ENCODE measurements around the gene SERTAD3.
A peak's percentile ranks its signal among the peaks of the same experiment; 100 is the strongest.

SERTAD3 gene

GRCh38 chr19:40471111-40471510 is 27.0 kb upstream of the SERTAD3 start:
- Histone ChIP-seq H3K36me3 (ENCODE audit: control insufficient read depth in 1 of 2, insufficient read depth in 2 of 2, low read depth in 1 of 2, low read length in 2 of 2) (no peaks in the 10 kb centered on the region), H4K91ac (ENCODE audit: low read length) (no peak overlapping the region), H3K4me3 (ENCODE audit: insufficient read depth in 1 of 2, low read depth in 1 of 2, low read length in 2 of 2) (no peak overlapping the region), H3K4me1 (ENCODE audit: control insufficient read depth, insufficient read depth, low read depth, low read length) (peaks cover 13% of the 10 kb centered on the region), H3K79me1 (replicated peaks; ENCODE audit: low read length, poor library complexity, severe bottlenecking) (no peaks in the 10 kb centered on the region), H3K14ac (ENCODE audit: low read length in 2 of 2) (no peak overlapping the region), H4K8ac (ENCODE audit: low read length) (no peak overlapping the region), H2AFZ (ENCODE audit: low read depth, low read length) (no peak overlapping the region), H3K27ac (ENCODE audit: low read length, poor library complexity, severe bottlenecking) (no peak overlapping the region), H2AK5ac (ENCODE audit: low read length, severe bottlenecking) (no peak overlapping the region), H3K4ac (ENCODE audit: low read depth in 1 of 2, low read length in 2 of 2) (no peak overlapping the region), H2BK120ac (ENCODE audit: low read depth, low read length) (no peak overlapping the region), H2BK15ac (ENCODE audit: low read depth, poor library complexity, severe bottlenecking) (no peak overlapping the region), H3K9ac (ENCODE audit: low read length) (no peak overlapping the region), H3K18ac (ENCODE audit: low read depth in 1 of 2, low read length in 2 of 2) (no peak overlapping the region), H3K4me2 (ENCODE audit: low read length, poor library complexity, severe bottlenecking) (no peak overlapping the region), H2BK5ac (ENCODE audit: low read depth, low read length, poor library complexity, severe bottlenecking) (no peak overlapping the region), H2BK12ac (ENCODE audit: low read length in 2 of 2) (no peak overlapping the region), H3K27me3 (ENCODE audit: control insufficient read depth in 1 of 2, insufficient read depth in 1 of 2, low read length in 2 of 2) (peaks cover 0 to 9% of the 10 kb centered on the region in 2 experiments), H3K23ac (ENCODE audit: low read length in 2 of 2) (no peak overlapping the region), H3K9me3 (ENCODE audit: control insufficient read depth, low read length) (no peaks in the 10 kb centered on the region)
- 94% methylated on average over 3 of the region's 3 CpGs for WGBS
- DNase-seq = no peak

GRCh38 chr19:40469011-40469410 is 24.9 kb upstream of the SERTAD3 start:
- H3K4ac ChIP-seq (ENCODE audit: low read depth in 1 of 2, low read length in 2 of 2) = no peak overlapping the region
- H3K36me3 ChIP-seq (ENCODE audit: control insufficient read depth in 1 of 2, insufficient read depth in 2 of 2, low read depth in 1 of 2, low read length in 2 of 2) = no peaks in the 10 kb centered on the region
- DNase-seq = no peak
- 100% methylated on average over 6 of the region's 6 CpGs for WGBS
- no peak overlapping the region for H4K8ac ChIP-seq (ENCODE audit: low read length)
- no peak overlapping the region for H2AK5ac ChIP-seq (ENCODE audit: low read length, severe bottlenecking)
- H3K23ac ChIP-seq (ENCODE audit: low read length in 2 of 2) = no peak overlapping the region
- no peak overlapping the region for H3K27ac ChIP-seq (ENCODE audit: low read length, poor library complexity, severe bottlenecking)
- no peak overlapping the region for H3K4me2 ChIP-seq (ENCODE audit: low read length, poor library complexity, severe bottlenecking)
- H2AFZ ChIP-seq (ENCODE audit: low read depth, low read length) = no peak overlapping the region
- no peak overlapping the region for H2BK15ac ChIP-seq (ENCODE audit: low read depth, poor library complexity, severe bottlenecking)
- no peak overlapping the region for H2BK12ac ChIP-seq (ENCODE audit: low read length in 2 of 2)
- peaks cover 0 to 9% of the 10 kb centered on the region in 2 experiments for H3K27me3 ChIP-seq (ENCODE audit: control insufficient read depth in 1 of 2, insufficient read depth in 1 of 2, low read length in 2 of 2)
- H3K4me3 ChIP-seq (ENCODE audit: insufficient read depth in 1 of 2, low read depth in 1 of 2, low read length in 2 of 2) = no peak overlapping the region
- no peak overlapping the region for H3K18ac ChIP-seq (ENCODE audit: low read depth in 1 of 2, low read length in 2 of 2)
- H4K91ac ChIP-seq (ENCODE audit: low read length) = no peak overlapping the region
- H3K9me3 ChIP-seq (ENCODE audit: control insufficient read depth, low read length) = no peaks in the 10 kb centered on the region
- H3K9ac ChIP-seq (ENCODE audit: low read length) = no peak overlapping the region
- no peak overlapping the region for H2BK5ac ChIP-seq (ENCODE audit: low read depth, low read length, poor library complexity, severe bottlenecking)
- H3K14ac ChIP-seq (ENCODE audit: low read length in 2 of 2) = no peak overlapping the region
- H2BK120ac ChIP-seq (ENCODE audit: low read depth, low read length) = no peak overlapping the region
- peaks cover 20% of the 10 kb centered on the region for H3K4me1 ChIP-seq (ENCODE audit: control insufficient read depth, insufficient read depth, low read depth, low read length)
- H3K79me1 ChIP-seq (replicated peaks; ENCODE audit: low read length, poor library complexity, severe bottlenecking) = peaks cover 2% of the 10 kb centered on the region

GRCh38 chr19:40466985-40467734 is 23.0 kb upstream of the SERTAD3 start, which contains the start of gene SPTBN4:
TSS of gene SPTBN4 (plus strand) at chr19:40467001. CDS start at chr19:40472622, 5,621 bp downstream.
- WGBS = 24% methylated on average over 19 of the region's 87 CpGs
- no peak for DNase-seq
- Histone ChIP-seq H2BK5ac (ENCODE audit: low read depth, low read length, poor library complexity, severe bottlenecking) (no peak within 1 kb of the TSS), H3K9me3 (ENCODE audit: control insufficient read depth, low read length) (no peaks in the 10 kb centered on the region), H3K14ac (ENCODE audit: low read length in 2 of 2) (no peak within 1 kb of the TSS), H3K79me1 (replicated peaks; ENCODE audit: low read length, poor library complexity, severe bottlenecking) (peaks cover 2% of the 10 kb centered on the region), H4K8ac (ENCODE audit: low read length) (peak within 1 kb of the TSS; percentile 47), H3K4me2 (ENCODE audit: low read length, poor library complexity, severe bottlenecking) (peak within 1 kb of the TSS; percentile 78), H3K4me1 (ENCODE audit: control insufficient read depth, insufficient read depth, low read depth, low read length) (peaks cover 22% of the 10 kb centered on the region), H2BK15ac (ENCODE audit: low read depth, poor library complexity, severe bottlenecking) (peak within 1 kb of the TSS; percentile 0), H3K27me3 (ENCODE audit: control insufficient read depth in 1 of 2, insufficient read depth in 1 of 2, low read length in 2 of 2) (peaks cover 0 to 9% of the 10 kb centered on the region in 2 experiments), H4K91ac (ENCODE audit: low read length) (peak within 1 kb of the TSS; percentile 18), H2BK120ac (ENCODE audit: low read depth, low read length) (no peak within 1 kb of the TSS), H2AFZ (ENCODE audit: low read depth, low read length) (peak within 1 kb of the TSS; percentile 72), H2BK12ac (ENCODE audit: low read length in 2 of 2) (no peak within 1 kb of the TSS), H3K27ac (ENCODE audit: low read length, poor library complexity, severe bottlenecking) (no peak within 1 kb of the TSS), H3K4me3 (ENCODE audit: insufficient read depth in 1 of 2, low read depth in 1 of 2, low read length in 2 of 2) (peak within 1 kb of the TSS; percentile 61 to 76), H3K9ac (ENCODE audit: low read length) (peak within 1 kb of the TSS; percentile 64), H3K36me3 (ENCODE audit: control insufficient read depth in 1 of 2, insufficient read depth in 2 of 2, low read depth in 1 of 2, low read length in 2 of 2) (no peaks in the 10 kb centered on the region), H3K4ac (ENCODE audit: low read depth in 1 of 2, low read length in 2 of 2) (no peak within 1 kb of the TSS), H2AK5ac (ENCODE audit: low read length, severe bottlenecking) (no peak within 1 kb of the TSS), H3K23ac (ENCODE audit: low read length in 2 of 2) (peak within 1 kb of the TSS in 1 of 2 experiments; percentile 1), H3K18ac (ENCODE audit: low read depth in 1 of 2, low read length in 2 of 2) (peak within 1 kb of the TSS in 1 of 2 experiments; percentile 16)

GRCh38 chr19:40466219-40466984 is 22.3 kb upstream of the SERTAD3 start:
- Histone ChIP-seq H3K27ac (ENCODE audit: low read length, poor library complexity, severe bottlenecking) (no peak overlapping the region), H3K9me3 (ENCODE audit: control insufficient read depth, low read length) (no peaks in the 10 kb centered on the region), H3K27me3 (ENCODE audit: control insufficient read depth in 1 of 2, insufficient read depth in 1 of 2, low read length in 2 of 2) (peaks cover 0 to 9% of the 10 kb centered on the region in 2 experiments), H2AK5ac (ENCODE audit: low read length, severe bottlenecking) (no peak overlapping the region), H2AFZ (ENCODE audit: low read depth, low read length) (peak overlapping the region; percentile 72), H2BK120ac (ENCODE audit: low read depth, low read length) (no peak overlapping the region), H3K9ac (ENCODE audit: low read length) (peak overlapping the region; percentile 47), H3K4ac (ENCODE audit: low read depth in 1 of 2, low read length in 2 of 2) (no peak overlapping the region), H3K23ac (ENCODE audit: low read length in 2 of 2) (peak overlapping the region in 1 of 2 experiments; percentile 1), H2BK12ac (ENCODE audit: low read length in 2 of 2) (no peak overlapping the region), H2BK15ac (ENCODE audit: low read depth, poor library complexity, severe bottlenecking) (no peak overlapping the region), H3K18ac (ENCODE audit: low read depth in 1 of 2, low read length in 2 of 2) (peak overlapping the region in 1 of 2 experiments; percentile 16), H3K79me1 (replicated peaks; ENCODE audit: low read length, poor library complexity, severe bottlenecking) (peaks cover 2% of the 10 kb centered on the region), H2BK5ac (ENCODE audit: low read depth, low read length, poor library complexity, severe bottlenecking) (no peak overlapping the region), H3K36me3 (ENCODE audit: control insufficient read depth in 1 of 2, insufficient read depth in 2 of 2, low read depth in 1 of 2, low read length in 2 of 2) (no peaks in the 10 kb centered on the region), H3K4me1 (ENCODE audit: control insufficient read depth, insufficient read depth, low read depth, low read length) (peaks cover 22% of the 10 kb centered on the region), H4K91ac (ENCODE audit: low read length) (peak overlapping the region; percentile 18), H4K8ac (ENCODE audit: low read length) (peak overlapping the region; percentile 47), H3K4me3 (ENCODE audit: insufficient read depth in 1 of 2, low read depth in 1 of 2, low read length in 2 of 2) (peak overlapping the region; percentile 61 to 76), H3K4me2 (ENCODE audit: low read length, poor library complexity, severe bottlenecking) (peak overlapping the region; percentile 78), H3K14ac (ENCODE audit: low read length in 2 of 2) (no peak overlapping the region)
- 51% methylated on average over 36 of the region's 48 CpGs for WGBS
- no peak for DNase-seq
